GM23248 (cell line): ENCODE results near the gene CNTNAP4.

Experiments used
- EZH2 ChIP-seq: fragments of 200-600 bp; sonication (generic); IDR thresholded peaks from 2 replicates; pipeline ENCODE4 v1.6.1; 2018; ENCODE audit warnings: antibody characterized with exemption, mild to moderate bottlenecking; ENCODE audit not compliant: insufficient read depth, poor library complexity, severe bottlenecking
- EZH2phosphoT487 ChIP-seq: fragments of 200-600 bp; sonication (generic); IDR thresholded peaks from 2 replicates; pipeline ENCODE4 v1.6.1; 2018; ENCODE audit warnings: antibody characterized with exemption, moderate library complexity, mild to moderate bottlenecking, low read depth; ENCODE audit not compliant: insufficient read depth

DNA sequence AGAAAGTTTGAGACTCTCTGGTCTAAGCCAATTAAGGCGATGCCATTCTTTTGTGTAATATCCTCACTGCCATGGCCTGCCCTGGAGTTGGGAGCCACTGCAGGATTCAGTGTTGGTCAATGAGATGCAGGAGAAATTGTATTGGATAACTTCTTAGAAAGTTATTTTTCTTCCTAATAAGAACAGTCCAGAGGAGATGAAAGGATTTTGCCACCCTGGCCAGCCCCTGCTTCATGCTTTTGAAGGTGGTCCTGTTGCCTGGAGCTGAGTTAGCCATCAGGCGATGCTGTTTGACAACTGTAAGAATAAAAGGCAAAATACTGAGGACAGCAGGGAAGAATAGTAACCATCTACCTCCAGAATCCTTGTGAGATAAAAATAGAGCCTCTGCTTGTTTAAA lies 35.4 kb upstream of the CNTNAP4 start:
- TF ChIP-seq EZH2 (no peak), EZH2phosphoT487 (no peak)
